ENCODE measurements around the gene NARS2. TPM values are rescaled to one million over a fixed set of nuclear protein-coding genes. Genes with fewer than 3 reads are reported as not detected.

The NARS2 gene
- total RNA-seq, 4 donors from 2014 or later, result 10.6 to 20.3 (median 12.9) TPM

DNA sequence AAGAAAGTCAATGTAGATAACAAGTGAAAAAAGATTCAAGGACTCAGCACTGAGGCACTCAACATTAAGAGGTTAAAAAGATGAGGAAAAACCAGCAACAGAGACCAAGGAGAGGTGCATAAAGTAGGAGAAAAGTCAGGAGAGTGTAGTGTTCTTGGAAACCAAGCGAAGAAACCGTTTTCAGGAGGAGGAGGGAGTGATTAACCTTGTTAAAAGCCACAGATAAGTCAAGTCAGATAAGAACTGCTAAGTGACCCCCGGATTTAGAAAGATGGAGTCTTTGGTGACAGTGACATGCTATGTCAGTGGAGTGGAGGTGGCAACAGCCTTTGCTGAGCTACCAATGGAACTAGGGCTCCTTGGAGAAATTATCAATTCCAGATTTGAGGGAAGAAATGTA lies 13.9 kb upstream of the NARS2 start:
- TF ChIP-seq CTCF (IDR thresholded peaks at IDR 0.05), result no peak
- ATAC-seq (ENCODE audit: low FRiP score) (no peak), DNase-seq (ENCODE audit: low spot score) (no peak)

DNA sequence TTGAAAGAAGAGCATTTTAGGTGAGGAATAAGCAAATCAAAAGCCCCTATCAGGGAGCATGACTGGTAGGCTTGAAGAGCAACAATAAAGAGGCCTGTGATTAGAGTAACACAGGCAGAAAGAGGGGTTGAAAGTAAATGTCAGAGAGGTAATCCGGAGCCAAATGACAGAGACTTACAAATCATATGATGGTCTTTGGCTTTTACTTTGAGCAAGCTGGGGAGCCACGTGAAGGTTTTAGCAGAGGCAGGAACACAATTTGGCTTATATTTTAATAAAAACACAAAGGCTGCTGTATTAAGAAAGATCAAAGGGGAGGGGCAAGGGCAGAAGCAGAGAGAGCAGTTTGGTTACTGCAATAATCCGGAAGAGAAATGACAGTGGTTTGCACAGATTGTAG lies 12.8 kb upstream of the NARS2 start:
- TF ChIP-seq CTCF (IDR thresholded peaks at IDR 0.05), result no peak
- ATAC-seq (ENCODE audit: low FRiP score) (no peak), DNase-seq (ENCODE audit: low spot score) (no peak)

DNA sequence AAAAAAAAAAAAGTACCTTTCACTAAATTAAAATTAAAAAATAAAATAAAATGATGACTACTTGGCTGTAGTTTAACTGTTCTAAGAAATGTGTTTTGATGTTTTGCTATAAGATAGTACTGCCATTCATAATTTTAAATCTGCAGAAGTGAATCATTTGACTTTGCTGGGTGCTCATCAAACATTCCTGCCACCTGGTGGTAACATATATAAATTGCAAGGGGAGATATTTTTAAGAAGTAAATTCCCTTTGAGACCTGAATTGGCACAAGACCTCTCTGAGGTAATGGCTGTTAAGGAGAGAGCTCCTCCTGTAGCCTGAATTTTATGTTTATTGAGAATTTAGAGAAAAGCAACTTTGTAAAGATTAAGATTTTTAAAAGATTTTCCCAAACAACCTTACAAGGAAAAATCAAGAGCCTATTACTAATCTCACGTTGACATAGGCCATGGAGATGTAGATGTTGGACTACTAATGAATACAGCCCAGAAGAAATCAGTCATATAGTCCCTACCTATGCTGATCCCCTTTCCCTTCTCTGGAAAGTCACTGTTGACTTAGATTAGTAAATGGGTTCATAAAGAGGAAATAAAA lies 11.9 kb upstream of the NARS2 start:
- no peak for ATAC-seq (ENCODE audit: low FRiP score)
- no peak for TF ChIP-seq CTCF (IDR thresholded peaks at IDR 0.05)
- DNase-seq (ENCODE audit: low spot score), result no peak

GRCh38 chr11:78583889-78584288 lies 9.2 kb upstream of the NARS2 start:
- TF ChIP-seq CTCF (IDR thresholded peaks at IDR 0.05), result no peak
- ATAC-seq (ENCODE audit: low FRiP score), result no peak
- no peak for DNase-seq (ENCODE audit: low spot score)

GRCh38 chr11:78577495-78577894 lies 2.8 kb upstream of the NARS2 start:
- TF ChIP-seq CTCF (IDR thresholded peaks at IDR 0.05), result no peak
- DNase-seq (ENCODE audit: low spot score), result no peak
- ATAC-seq (ENCODE audit: low FRiP score), result no peak

DNA sequence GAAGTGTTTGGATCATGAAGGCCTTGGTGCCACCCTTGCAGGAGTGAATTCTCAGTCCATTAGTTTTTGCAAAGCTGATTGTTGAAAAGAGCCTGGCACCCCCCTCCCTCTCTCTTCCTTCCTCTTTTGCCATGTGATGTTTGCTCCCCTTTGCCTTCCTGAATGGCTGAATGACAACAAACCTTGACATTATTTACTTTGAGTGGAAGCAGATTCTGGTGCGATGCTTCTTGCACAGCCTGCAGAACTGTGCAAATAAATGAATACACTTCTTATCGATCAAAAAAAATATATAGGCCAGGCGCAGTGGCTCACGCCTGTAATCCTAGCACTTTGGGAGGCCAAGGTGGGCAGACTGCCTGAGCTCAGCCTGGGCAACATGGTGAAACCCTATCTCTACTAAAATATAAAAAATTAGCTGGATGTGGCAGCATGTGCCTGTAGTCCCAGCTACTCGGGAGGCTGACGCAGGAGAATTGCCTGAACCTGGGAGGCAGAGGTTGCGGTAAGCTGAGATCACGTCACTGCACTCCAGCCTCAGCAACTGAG lies 2.0 kb upstream of the NARS2 start:
- DNase-seq (ENCODE audit: low spot score), result no peak
- ATAC-seq (ENCODE audit: low FRiP score), result no peak
- no peak for TF ChIP-seq CTCF (IDR thresholded peaks at IDR 0.05)

DNA sequence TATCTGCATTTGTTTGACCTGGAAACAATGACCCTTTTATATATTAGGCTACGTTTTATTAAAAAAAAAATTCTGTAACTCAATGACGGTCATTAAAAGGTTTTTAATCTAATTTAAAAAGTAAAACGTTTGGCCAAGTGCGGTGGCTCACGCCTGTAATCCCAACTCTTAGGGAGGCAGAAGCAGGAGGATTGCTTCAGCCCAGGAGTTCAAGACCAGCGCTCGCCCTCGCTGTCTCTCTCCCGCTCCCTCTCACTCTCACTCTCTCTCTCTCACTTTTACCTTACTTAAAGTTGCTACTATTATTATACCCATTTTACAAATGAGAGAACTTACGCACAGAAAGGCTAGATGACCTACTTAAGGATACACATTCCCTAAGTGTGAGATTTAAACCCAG lies 814 bp upstream of the NARS2 start:
- TF ChIP-seq CTCF (IDR thresholded peaks at IDR 0.05), result no peak
- ATAC-seq (ENCODE audit: low FRiP score) (no peak), DNase-seq (ENCODE audit: low spot score) (no peak)
